Bronchial epithelial cell (primary cell): Measurements from ENCODE around the gene CCDC158. TPM values are rescaled to one million over a fixed set of nuclear protein-coding genes. Genes with fewer than 3 reads are reported as not detected.

Experiments used
- DNase-seq: peaks from one replicate; pipeline ENCODE4 v3.0.0-alpha.2; 2010; ENCODE audit warnings: low read depth
- FAIRE-seq: peaks from 2 replicates; lab custom pipeline; 2011; peaks lifted over from hg19 to GRCh38; lab: Jason Lieb, UNC
- H3K27me3 ChIP-seq: 2 replicates; pipeline ENCODE4 v1.5.1; 2011; ENCODE audit warnings: low read length; ENCODE audit not compliant: control insufficient read depth, insufficient read depth
- H3K36me3 ChIP-seq: 2 replicates; pipeline ENCODE4 v1.5.1; 2011; ENCODE audit warnings: low read length; ENCODE audit not compliant: control insufficient read depth, insufficient read depth
- H3K4me3 ChIP-seq: 2 replicates; pipeline ENCODE4 v1.5.1; 2011; ENCODE audit warnings: mild to moderate bottlenecking, low read depth, low read length, control low read depth
- total RNA-seq: library from RNA; depleted of rRNA; stranded (reverse); fragments of >200 nt; gene quantifications from 2 replicates; pipeline ENCODE4 v1.2.1, GENCODE V29; 2014
- TF ChIP-seq, protein P1 (sequence below): IDR thresholded peaks from 2 replicates; pipeline ENCODE4 v1.5.1; 2011; ENCODE audit warnings: mild to moderate bottlenecking, moderate library complexity, low read length, control low read depth, inconsistent platforms; ENCODE audit not compliant: insufficient read depth, severe bottlenecking

The CCDC158 gene
- total RNA-seq, 1 donor from 2014 or later = under 0.01 TPM

DNA sequence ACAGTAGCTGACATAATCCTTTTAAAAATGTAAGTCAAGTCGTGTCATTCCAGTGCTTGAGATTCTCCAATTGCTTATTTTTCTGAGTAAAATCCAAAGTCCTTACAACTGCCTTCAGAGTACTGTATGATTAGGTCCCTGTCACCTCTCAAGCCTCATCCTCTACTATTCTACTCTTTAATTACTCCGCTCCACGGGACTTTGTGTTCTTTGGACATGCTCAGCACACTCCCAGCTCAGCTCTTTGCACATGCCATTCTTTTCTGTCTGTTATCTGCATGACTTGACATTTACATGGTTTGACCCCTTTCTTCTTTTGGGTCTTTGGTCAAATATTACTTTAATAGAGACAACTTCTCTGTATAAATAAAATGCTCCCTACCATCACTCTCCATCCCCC is 154.3 kb downstream of the CCDC158 start:
- no peaks in the 10 kb centered on the region for H3K27me3 ChIP-seq
- no peaks in the 10 kb centered on the region for H3K36me3 ChIP-seq
- TF ChIP-seq, protein P1, sequence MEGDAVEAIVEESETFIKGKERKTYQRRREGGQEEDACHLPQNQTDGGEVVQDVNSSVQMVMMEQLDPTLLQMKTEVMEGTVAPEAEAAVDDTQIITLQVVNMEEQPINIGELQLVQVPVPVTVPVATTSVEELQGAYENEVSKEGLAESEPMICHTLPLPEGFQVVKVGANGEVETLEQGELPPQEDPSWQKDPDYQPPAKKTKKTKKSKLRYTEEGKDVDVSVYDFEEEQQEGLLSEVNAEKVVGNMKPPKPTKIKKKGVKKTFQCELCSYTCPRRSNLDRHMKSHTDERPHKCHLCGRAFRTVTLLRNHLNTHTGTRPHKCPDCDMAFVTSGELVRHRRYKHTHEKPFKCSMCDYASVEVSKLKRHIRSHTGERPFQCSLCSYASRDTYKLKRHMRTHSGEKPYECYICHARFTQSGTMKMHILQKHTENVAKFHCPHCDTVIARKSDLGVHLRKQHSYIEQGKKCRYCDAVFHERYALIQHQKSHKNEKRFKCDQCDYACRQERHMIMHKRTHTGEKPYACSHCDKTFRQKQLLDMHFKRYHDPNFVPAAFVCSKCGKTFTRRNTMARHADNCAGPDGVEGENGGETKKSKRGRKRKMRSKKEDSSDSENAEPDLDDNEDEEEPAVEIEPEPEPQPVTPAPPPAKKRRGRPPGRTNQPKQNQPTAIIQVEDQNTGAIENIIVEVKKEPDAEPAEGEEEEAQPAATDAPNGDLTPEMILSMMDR = no peak
- DNase-seq (no peak), FAIRE-seq (no peak)
- no peak overlapping the region for H3K4me3 ChIP-seq

- no peaks in the 10 kb centered on the region for H3K27me3 ChIP-seq
- no peaks in the 10 kb centered on the region for H3K36me3 ChIP-seq
- no peak for FAIRE-seq
- no peak for DNase-seq
- TF ChIP-seq, protein P1 = no peak
- no peak overlapping the region for H3K4me3 ChIP-seq
These were observed 155.2 kb downstream of the CCDC158 start for GRCh38 chr4:76265631-76266218.

Other genes starting within 250 kb of the CCDC158 start
- gene SCARB2, start 207.3 kb downstream of the CCDC158 start, total RNA-seq = 173 and 199 TPM in 2 replicates
- gene FAM47E, start 169.4 kb downstream of the CCDC158 start, total RNA-seq = 0.26 and 0.38 TPM in 2 replicates
- 9.5 and 10.0 TPM in 2 replicates for gene STBD1, start 114.4 kb downstream of the CCDC158 start, total RNA-seq
- gene SHROOM3, start 14.1 kb upstream of the CCDC158 start, total RNA-seq = 6.3 and 8.6 TPM in 2 replicates